ENCODE measurements around the gene NIPBL.
"Not testable (repeated sequence)": the region's sequence is repeated elsewhere in the genome, so short reads cannot be mapped to it uniquely, and the experiment has no call there.

Gene NIPBL, protein sequence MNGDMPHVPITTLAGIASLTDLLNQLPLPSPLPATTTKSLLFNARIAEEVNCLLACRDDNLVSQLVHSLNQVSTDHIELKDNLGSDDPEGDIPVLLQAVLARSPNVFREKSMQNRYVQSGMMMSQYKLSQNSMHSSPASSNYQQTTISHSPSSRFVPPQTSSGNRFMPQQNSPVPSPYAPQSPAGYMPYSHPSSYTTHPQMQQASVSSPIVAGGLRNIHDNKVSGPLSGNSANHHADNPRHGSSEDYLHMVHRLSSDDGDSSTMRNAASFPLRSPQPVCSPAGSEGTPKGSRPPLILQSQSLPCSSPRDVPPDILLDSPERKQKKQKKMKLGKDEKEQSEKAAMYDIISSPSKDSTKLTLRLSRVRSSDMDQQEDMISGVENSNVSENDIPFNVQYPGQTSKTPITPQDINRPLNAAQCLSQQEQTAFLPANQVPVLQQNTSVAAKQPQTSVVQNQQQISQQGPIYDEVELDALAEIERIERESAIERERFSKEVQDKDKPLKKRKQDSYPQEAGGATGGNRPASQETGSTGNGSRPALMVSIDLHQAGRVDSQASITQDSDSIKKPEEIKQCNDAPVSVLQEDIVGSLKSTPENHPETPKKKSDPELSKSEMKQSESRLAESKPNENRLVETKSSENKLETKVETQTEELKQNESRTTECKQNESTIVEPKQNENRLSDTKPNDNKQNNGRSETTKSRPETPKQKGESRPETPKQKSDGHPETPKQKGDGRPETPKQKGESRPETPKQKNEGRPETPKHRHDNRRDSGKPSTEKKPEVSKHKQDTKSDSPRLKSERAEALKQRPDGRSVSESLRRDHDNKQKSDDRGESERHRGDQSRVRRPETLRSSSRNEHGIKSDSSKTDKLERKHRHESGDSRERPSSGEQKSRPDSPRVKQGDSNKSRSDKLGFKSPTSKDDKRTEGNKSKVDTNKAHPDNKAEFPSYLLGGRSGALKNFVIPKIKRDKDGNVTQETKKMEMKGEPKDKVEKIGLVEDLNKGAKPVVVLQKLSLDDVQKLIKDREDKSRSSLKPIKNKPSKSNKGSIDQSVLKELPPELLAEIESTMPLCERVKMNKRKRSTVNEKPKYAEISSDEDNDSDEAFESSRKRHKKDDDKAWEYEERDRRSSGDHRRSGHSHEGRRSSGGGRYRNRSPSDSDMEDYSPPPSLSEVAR (N-terminal part only)

GRCh38 chr5:36876299-36876964 lies at the start of gene NIPBL:
Gene NIPBL, plus strand, starts transcription at chr5:36876769. Its CDS starts 76,928 bp downstream, at chr5:36953697.
- DNase-seq (ENCODE audit: low read depth in 2 of 2) = peak; percentile 78 to 79

GRCh38 chr5:36832274-36832673 lies 44.3 kb upstream of the NIPBL start:
- DNase-seq (ENCODE audit: low read depth in 2 of 2) = no peak

GRCh38 chr5:36836831-36837230 lies 39.7 kb upstream of the NIPBL start:
- no peak for DNase-seq (ENCODE audit: low read depth in 2 of 2)

DNA sequence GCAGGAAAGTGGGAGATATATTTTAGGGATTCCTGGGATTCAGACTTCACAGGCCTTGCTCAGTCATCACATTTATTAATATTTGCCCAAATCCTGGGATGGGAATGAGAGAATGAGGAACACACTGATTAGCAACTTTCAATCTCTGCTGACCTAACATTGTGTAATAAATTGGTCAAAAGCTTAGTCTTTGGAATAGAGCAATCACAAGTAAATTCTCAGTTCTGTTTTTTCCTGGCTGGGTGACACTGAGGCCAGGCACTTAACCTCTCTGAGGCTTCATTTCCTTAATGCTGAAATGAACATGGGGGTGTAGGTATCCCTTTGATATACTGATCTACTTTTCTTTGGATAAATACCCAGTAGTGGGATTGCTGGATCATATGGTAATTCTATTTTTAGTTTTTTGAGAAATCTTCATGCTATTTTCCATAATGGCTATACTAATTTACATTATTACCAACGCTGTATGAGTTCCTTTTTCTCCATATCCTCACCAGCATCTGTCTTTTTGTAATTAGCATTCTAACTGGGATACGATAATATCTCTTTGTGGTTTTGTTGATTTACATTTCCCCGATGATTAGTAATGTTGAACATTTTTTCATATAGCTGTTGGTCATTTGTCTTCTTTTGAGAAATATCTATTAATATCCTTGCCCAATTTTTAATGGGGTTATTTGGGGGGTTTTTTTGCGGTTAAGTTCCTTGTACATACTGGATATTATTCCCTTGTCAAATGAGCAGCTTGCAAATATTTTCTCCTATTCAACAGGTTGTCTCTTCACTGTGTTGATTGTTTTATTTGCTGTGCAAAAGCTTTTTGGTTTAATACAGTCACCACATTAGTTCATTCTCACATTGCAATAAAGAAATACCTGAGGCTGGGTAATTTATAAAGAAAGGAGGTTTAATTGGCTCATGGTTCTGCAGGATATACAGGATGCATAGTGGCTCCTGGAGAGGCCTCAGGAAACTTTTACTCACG lies 36.8 kb upstream of the NIPBL start:
- no peak for DNase-seq (ENCODE audit: low read depth in 2 of 2)

DNA sequence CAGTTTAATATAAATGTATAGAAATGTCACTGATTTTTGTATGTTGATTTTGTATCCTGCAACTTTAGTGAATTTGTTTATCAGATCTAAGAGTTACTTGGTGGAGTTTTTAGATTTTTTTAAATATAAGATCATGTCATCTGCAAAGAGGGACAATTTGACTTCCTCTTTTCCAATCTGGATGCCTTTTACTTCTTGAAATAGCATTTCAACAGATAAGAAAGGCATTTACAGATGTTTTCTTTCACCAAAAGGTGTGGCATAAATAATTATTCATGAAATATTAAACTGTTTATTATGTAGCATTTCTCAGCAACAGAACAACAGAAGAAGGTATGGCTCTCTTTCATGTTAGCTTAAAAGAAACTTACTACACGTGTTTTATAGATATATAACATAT lies 34.9 kb upstream of the NIPBL start:
- DNase-seq (ENCODE audit: low read depth in 2 of 2) = no peak

DNA sequence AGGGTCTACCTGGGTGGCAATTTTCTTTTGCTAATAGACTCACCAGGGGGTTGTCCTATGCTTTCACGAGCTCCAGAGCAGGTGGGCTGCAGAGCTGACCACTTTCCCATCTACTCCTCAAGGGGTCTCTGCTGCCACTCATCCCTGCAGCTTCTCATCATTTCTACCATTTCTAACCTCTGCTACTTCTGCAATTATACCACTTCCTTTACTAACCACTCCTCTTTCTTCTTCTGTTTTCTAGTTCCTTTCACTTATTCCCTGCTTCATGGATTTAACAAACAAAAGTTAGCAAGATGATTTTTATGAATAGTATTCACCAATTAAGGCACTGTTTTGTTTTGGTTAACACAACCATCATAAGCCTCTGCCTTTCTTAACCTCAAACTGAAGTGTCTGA lies 34.5 kb upstream of the NIPBL start:
- no peak for DNase-seq (ENCODE audit: low read depth in 2 of 2)

GRCh38 chr5:36844305-36844704 lies 32.3 kb upstream of the NIPBL start:
- DNase-seq (ENCODE audit: low read depth in 2 of 2) = no peak

GRCh38 chr5:36848545-36848944 lies 28.0 kb upstream of the NIPBL start:
- not testable (repeated sequence) for DNase-seq (ENCODE audit: low read depth in 2 of 2)

DNA sequence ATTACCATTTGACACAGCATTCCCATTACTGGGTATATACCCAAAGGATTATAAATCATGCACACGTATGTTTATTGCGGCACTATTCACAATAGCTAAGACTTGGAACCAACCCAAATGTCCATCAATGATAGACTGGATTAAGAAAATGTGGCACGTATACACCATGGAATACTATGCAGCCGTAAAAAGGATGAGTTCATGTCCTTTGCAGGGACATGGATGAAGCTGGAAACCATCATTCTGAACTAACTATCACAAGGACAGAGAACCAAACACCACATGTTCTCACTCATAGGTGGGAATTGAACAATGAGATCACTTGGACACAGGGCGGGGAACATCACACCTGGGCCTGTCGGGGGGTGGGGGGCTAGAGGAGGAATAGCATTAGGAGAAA lies 23.7 kb upstream of the NIPBL start:
- not testable (repeated sequence) for DNase-seq (ENCODE audit: low read depth in 2 of 2)

GRCh38 chr5:36854402-36855140 lies 22.0 kb upstream of the NIPBL start:
- DNase-seq (ENCODE audit: low read depth in 2 of 2) = no peak

- no peak for DNase-seq (ENCODE audit: low read depth in 2 of 2)
Measured at GRCh38 chr5:36855141-36855495, 21.5 kb upstream of the NIPBL start.

GRCh38 chr5:36861871-36862270 lies 14.7 kb upstream of the NIPBL start:
- DNase-seq (ENCODE audit: low read depth in 2 of 2) = no peak

DNA sequence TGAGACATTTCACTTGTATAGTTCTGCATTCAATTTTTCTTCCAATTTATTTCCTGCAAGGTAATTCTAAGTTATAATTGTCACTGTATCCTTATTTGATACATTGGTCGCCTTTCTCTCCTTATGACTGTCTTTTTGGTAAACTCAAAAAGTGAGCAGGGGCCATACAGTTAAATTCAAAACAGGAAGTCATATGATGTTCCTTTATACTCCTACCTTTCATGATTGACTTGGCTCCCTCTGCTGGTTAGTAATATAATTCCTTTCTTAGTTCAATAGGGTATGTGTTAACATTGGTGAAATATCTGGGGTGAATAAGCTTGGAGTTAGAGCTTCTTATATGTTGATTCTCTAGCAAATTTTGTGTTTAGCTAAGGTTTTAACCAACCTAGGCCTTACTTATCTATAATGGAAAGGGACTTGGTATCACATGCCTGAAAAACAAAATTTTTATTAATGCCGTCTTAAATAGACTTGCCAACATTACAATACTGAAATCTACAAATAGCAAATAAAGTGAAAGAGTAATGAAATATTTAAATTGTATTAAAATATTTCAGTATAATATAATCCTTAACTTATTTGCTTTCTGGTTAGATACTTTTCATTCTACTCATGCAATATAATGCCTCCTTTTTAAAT lies 6.0 kb upstream of the NIPBL start:
- DNase-seq (ENCODE audit: low read depth in 2 of 2) = no peak

- DNase-seq (ENCODE audit: low read depth in 2 of 2) = no peak
Measured at GRCh38 chr5:36874465-36874864, 2.1 kb upstream of the NIPBL start.

- peak; percentile 18 to 24 for DNase-seq (ENCODE audit: low read depth in 2 of 2)
Measured at GRCh38 chr5:36875051-36875789, 1.3 kb upstream of the NIPBL start.

GRCh38 chr5:36875790-36876298 lies 725 bp upstream of the NIPBL start:
- DNase-seq (ENCODE audit: low read depth in 2 of 2) = peak; percentile 36 to 56

DNA sequence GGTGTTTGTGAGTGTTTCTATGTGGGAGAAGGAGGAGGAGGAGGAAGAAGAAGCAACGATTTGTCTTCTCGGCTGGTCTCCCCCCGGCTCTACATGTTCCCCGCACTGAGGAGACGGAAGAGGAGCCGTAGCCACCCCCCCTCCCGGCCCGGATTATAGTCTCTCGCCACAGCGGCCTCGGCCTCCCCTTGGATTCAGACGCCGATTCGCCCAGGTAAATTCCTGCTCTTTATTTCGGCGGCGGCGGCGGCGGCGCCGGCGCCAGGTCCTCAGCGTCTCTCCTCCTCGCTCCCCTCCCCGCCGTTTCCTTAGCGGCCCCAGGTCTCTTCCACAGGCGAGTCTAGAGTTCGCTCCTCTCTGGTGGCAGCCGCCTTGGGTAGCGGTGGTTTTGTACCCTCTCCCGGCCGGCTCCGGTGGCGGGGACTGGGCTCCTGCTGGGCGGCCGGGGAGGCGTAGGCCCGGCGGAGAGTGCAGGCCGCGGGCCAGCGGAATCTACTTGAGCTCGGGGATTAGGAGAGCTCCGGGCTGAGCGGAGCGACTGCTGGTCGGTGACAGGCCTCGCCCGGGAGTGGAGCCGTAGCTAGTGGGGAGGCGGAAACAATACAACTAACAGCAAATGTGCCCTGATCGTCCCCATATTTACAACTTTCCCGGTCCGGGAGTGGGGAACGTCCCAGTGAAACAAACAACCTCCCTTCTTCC lies 547 bp downstream of the NIPBL start:
- DNase-seq (ENCODE audit: low read depth in 2 of 2) = peak; percentile 34 to 35

Measured in activated CD4-positive, alpha-beta T cell treated with anti-CD3 and anti-CD28 coated beads for 24 hours (primary cell).